ENCODE data around the gene MIA3. TPM values are rescaled to one million over a fixed set of nuclear protein-coding genes. Genes with fewer than 3 reads are reported as not detected.

MIA3 gene
- total and polyA plus RNA-seq, 8 donors = 26.9 to 59.7 (median 45.7) TPM

DNA sequence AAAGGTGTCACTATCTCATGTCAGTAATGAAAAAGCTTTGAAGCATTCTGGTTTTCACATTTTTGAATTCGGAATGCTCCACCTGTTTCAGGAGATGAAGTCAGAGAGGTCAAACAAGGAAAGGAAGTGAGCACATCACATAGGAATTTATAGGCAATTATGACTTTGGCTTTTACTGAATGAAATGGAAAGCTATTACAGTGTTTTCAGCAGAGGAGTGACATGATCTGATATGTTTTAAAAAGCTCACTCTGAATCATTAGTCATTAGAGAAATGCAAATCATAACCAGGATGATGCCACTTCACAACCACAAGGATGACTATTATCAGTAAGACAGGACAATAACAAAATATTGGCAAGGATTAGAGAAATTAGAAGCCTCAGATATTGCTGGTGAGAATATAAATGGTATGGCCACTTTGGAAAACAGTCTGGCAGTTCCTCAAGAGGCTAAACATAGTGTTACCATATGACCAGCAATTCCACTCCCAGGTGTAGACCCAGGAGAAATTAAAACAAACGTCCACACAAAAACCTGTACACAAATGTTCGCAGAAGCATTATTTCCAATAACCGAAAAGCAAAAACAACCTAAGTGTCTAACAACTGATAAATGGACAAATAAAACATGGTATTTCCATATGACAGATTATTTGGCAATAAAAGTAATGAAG lies 35.7 kb upstream of the MIA3 start:
- Histone ChIP-seq H3K4me3 (no peak overlapping the region), H3K9me3 (no peaks in the 10 kb centered on the region), H3K27me3 (no peaks in the 10 kb centered on the region), H3K27ac (no peak overlapping the region), H3K36me3 (no peaks in the 10 kb centered on the region), H3K4me1 (peaks cover 0 to 21% (median 17%) of the 10 kb centered on the region in 3 donors)
- DNase-seq = no peak
- ATAC-seq = no peak
- TF ChIP-seq CTCF (IDR thresholded peaks at IDR 0.05) = no peak
- WGBS, 2 donors = 87 to 90% methylated on average over 4 of the region's 4 CpGs
- intact Hi-C loops (cut with DNase I) = no loop called here
- FAIRE-seq = no peak

- DNase-seq = no peak
- Histone ChIP-seq H3K9me3 (no peaks in the 10 kb centered on the region), H3K27me3 (no peaks in the 10 kb centered on the region), H3K4me1 (peaks cover 0 to 23% (median 17%) of the 10 kb centered on the region in 3 donors), H3K4me3 (no peak overlapping the region), H3K36me3 (no peaks in the 10 kb centered on the region), H3K27ac (no peak overlapping the region)
- no peak for FAIRE-seq
- ATAC-seq = peak in 1 of 4 donors; percentile 34
- intact Hi-C loops (cut with DNase I) = no loop called here
- TF ChIP-seq CTCF (IDR thresholded peaks at IDR 0.05) = no peak
- WGBS, 2 donors = 81 to 88% methylated on average over 5 of the region's 5 CpGs
Measured at GRCh38 chr1:222583079-222583478, 34.8 kb upstream of the MIA3 start.

GRCh38 chr1:222586842-222587241 lies 31.1 kb upstream of the MIA3 start:
- ATAC-seq = no peak

DNA sequence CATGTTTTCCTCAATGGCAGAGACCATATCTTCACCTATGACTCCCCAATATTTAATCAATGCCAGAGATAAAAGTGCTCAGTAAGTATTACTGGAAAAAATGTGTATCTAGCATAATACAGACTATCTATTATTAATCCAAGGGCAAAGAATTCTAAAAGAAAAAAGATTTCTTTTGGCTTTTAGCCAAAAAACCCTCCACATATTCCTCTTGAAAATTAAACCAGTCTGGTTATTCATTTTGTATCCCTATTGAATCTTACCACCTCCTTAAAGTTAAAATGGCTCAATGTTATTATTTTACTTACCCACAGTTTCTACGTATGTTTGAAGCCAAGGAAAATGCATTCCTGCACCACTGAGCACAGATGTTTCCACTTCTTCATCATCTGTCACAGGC lies 29.8 kb upstream of the MIA3 start:
- ATAC-seq = no peak
- FAIRE-seq = no peak
- Histone ChIP-seq H3K27me3 (no peaks in the 10 kb centered on the region), H3K27ac (no peak overlapping the region), H3K9me3 (no peaks in the 10 kb centered on the region), H3K4me3 (no peak overlapping the region), H3K36me3 (no peaks in the 10 kb centered on the region), H3K4me1 (peaks cover 0 to 39% (median 26%) of the 10 kb centered on the region in 3 donors)
- WGBS, 2 donors = 66 to 77% methylated on average over 1 of the region's 1 CpG
- intact Hi-C loops (cut with DNase I) = no loop called here
- DNase-seq = no peak
- TF ChIP-seq CTCF (IDR thresholded peaks at IDR 0.05) = no peak

More at GRCh38 chr1:222586842-222587241, 31.1 kb upstream of the MIA3 start:
- H3K27ac ChIP-seq = no peak overlapping the region
- no peak for TF ChIP-seq CTCF (IDR thresholded peaks at IDR 0.05)
- FAIRE-seq = no peak
- no peak for DNase-seq
- no peaks in the 10 kb centered on the region for H3K36me3 ChIP-seq
- intact Hi-C loops (cut with DNase I) = no loop called here
- no peaks in the 10 kb centered on the region for H3K27me3 ChIP-seq
- H3K9me3 ChIP-seq = no peaks in the 10 kb centered on the region
- no peak overlapping the region for H3K4me3 ChIP-seq
- 81 to 91% methylated on average over 2 of the region's 2 CpGs for WGBS, 2 donors
- peaks cover 0 to 39% (median 26%) of the 10 kb centered on the region in 3 donors for H3K4me1 ChIP-seq

Data from pancreas (tissue), 10 donors.